Ovary (tissue), 9 donors: ENCODE data around the gene LGR6. TPM values are rescaled to one million over a fixed set of nuclear protein-coding genes. Genes with fewer than 3 reads are reported as not detected.

ENCODE experiments used
- DNase-seq, 5 donors: peaks; one replicate each; pipeline ENCODE4 v3.0.0-alpha.2; 2019 to 2020
- H3K27ac ChIP-seq, 2 donors: fragments of 200-600 bp; one replicate each; pipeline versions ENCODE4 v1.5.1 to v1.8.0; 2019 to 2022
- H3K27me3 ChIP-seq: fragments of 200-600 bp; one replicate; pipeline ENCODE4 v1.8.0; 2022
- H3K36me3 ChIP-seq: fragments of 200-600 bp; sonication (generic); one replicate; pipeline ENCODE4 v1.5.1; 2019
- H3K4me1 ChIP-seq: one replicate; pipeline ENCODE4 v1.8.1; 2013; ENCODE audit warnings: mild to moderate bottlenecking, moderate library complexity; ENCODE audit not compliant: insufficient read depth
- H3K4me3 ChIP-seq: fragments of 200-600 bp; sonication (generic); one replicate; pipeline ENCODE4 v1.5.1; 2017
- H3K9me3 ChIP-seq, 2 donors: fragments of 200-600 bp in 1 of 2; sonication (generic) in 1 of 2; one replicate each; pipeline versions ENCODE4 v1.5.1 to v1.8.1; 2013 to 2019; ENCODE audit warnings: mild to moderate bottlenecking in 1 of 2, moderate library complexity in 1 of 2
- EP300 ChIP-seq: sonication (generic); formaldehyde crosslinking; IDR thresholded peaks from one replicate; pipeline ENCODE4 v1.6.1; 2017; ENCODE audit warnings: antibody characterized with exemption
- POLR2A ChIP-seq: fragments of 450-650 bp; IDR thresholded peaks from one replicate; pipeline ENCODE4 v1.6.1; 2017; ENCODE audit warnings: antibody characterized with exemption, mild to moderate bottlenecking, moderate library complexity
- WGBS, 3 donors: extraction: QIAGEN DNeasy Blood & Tissue Kit in 1 of 3; methylation state at CpG; one replicate each; pipeline versions ENCODE4 v1.1.5 to v1.1.7; 2013 to 2017; 5-methylcytosine and 5-hydroxymethylcytosine counted together
- intact Hi-C, 4 donors: fragments of 100-400 bp; cut with DNase I; formaldehyde crosslinking; loops; one replicate each; pipeline versions ENCODE4 v1.11.0 to v1.15.1; 2022 to 2023
- polyA plus RNA-seq, 2 donors: library from polyadenylated mRNA; stranded (reverse); fragments of 200-250 nt in 1 of 2; fragments of 350-450 nt in 1 of 2; fragmentation: Illumina TruSeq in 1 of 2; extraction: RNeasy Lipid Tissue Mini Kit (QIAGEN cat#74804) in 1 of 2; gene quantifications; one replicate each; pipeline ENCODE4 v1.2.3, GENCODE V29; 2013 to 2014
- total RNA-seq, 7 donors: library from RNA; depleted of rRNA in 2 of 7; stranded (reverse); fragments of >200 nt in 2 of 7; fragmentation: NEBNext Ultra II Directional in 3 of 7; extraction: Animal tissue kit (Norgen Biotek cat#: 25700) in 3 of 7; gene quantifications; one replicate each; pipeline versions ENCODE4 v1.1.0 to v1.2.4, GENCODE V29; 2016 to 2023
- TF ChIP-seq, protein P1 (sequence below), 3 donors: fragments of 450-650 bp in 2 of 3; fragments of 200-600 bp in 1 of 3; IDR thresholded peaks; one replicate each; pipeline versions ENCODE4 v1.5.1 to v1.8.0; 2016 to 2022; ENCODE audit warnings: antibody characterized with exemption in 3 of 3, mild to moderate bottlenecking in 1 of 3
- donor health status: DM: no; HTN: no; CAD: no; lungs with moderate emphysema.
- donor health status: DM: no; HTN: no; CAD: no.
- donor health status: Bipolar disorder and iron deficiency.
- donor health status: DM: yes; HTN: yes; CAD: no.
- donor health status: DM: no; HTN: no; CAD: no.
- donor health status: DM: yes; HTN: yes; CAD: no.

Gene LGR6
- total and polyA plus RNA-seq, 9 donors: 0.24 to 12.4 (median 1.4) TPM

DNA sequence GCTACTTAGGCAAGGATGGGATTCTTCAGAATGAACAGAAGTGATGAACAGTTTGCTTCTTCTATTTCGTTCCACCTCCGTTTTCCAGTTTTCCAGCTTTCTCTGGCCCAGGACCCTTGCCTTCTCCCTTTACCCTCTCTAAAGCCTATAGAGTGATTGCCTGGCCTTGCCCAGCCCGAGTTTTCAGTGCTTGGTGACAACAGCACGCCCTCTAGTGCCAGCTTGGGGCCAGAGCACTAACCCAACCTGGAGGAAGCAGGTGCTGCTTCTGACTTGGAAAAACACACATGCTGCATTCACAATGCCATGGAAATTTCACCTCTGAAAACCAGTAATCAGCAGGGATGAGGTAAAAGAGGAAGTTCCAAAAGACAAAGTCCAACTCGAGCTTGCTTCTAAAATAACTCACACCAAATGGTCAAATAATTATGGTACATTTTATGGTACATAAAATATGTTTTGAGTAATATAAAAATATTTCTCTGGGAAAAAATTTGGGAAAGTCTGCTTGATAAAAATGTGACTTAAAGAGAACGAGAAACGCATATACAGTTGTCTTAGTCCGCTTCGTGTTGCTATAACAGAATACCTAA, 122.1 kb downstream of the LGR6 start:
- TF ChIP-seq, protein P1, sequence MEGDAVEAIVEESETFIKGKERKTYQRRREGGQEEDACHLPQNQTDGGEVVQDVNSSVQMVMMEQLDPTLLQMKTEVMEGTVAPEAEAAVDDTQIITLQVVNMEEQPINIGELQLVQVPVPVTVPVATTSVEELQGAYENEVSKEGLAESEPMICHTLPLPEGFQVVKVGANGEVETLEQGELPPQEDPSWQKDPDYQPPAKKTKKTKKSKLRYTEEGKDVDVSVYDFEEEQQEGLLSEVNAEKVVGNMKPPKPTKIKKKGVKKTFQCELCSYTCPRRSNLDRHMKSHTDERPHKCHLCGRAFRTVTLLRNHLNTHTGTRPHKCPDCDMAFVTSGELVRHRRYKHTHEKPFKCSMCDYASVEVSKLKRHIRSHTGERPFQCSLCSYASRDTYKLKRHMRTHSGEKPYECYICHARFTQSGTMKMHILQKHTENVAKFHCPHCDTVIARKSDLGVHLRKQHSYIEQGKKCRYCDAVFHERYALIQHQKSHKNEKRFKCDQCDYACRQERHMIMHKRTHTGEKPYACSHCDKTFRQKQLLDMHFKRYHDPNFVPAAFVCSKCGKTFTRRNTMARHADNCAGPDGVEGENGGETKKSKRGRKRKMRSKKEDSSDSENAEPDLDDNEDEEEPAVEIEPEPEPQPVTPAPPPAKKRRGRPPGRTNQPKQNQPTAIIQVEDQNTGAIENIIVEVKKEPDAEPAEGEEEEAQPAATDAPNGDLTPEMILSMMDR (IDR thresholded peaks at IDR 0.05): peak; percentile 28 to 63 (median 58)
- TF ChIP-seq EP300 (no peak), POLR2A (no peak)
- no peaks in the 10 kb centered on the region for H3K9me3 ChIP-seq
- H3K27me3 ChIP-seq: no peaks in the 10 kb centered on the region
- 16 to 19% (median 16%) methylated on average over 9 of the region's 9 CpGs for WGBS, 3 donors
- peak; percentile 51 to 81 (median 65) for DNase-seq
- H3K27ac ChIP-seq: no peak overlapping the region
- no peaks in the 10 kb centered on the region for H3K36me3 ChIP-seq
- no peak overlapping the region for H3K4me3 ChIP-seq
- intact Hi-C loops: loop anchor here in 3 of 4 donors (2.0 to 10.0 kb wide), 4 partner anchors 113 to 311 kb away; no protein-coding TSS in a partner anchor
- H3K4me1 ChIP-seq: no peaks in the 10 kb centered on the region

DNA sequence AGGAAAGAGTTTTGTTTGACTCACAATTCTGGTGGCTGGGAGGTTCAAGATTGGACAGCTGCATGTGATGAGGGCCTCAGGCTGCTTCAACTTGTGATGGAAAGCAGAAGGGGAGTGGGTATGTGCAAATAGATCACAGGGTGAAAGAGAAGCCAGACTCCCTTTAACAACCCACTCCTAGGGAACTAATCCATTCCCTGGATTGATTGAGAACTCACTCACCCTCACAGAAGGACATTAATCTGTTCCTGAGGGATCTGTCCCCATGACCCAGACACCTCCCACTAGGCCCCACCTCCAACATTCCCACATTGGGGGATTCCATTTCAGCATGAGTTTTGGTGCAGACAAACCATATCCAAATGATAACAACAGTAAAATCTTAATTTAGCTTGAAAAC, 122.6 kb downstream of the LGR6 start:
- Histone ChIP-seq H3K27me3 (no peaks in the 10 kb centered on the region), H3K36me3 (no peaks in the 10 kb centered on the region), H3K4me1 (no peaks in the 10 kb centered on the region), H3K27ac (no peak overlapping the region), H3K9me3 (no peaks in the 10 kb centered on the region), H3K4me3 (no peak overlapping the region)
- TF ChIP-seq EP300 (no peak), POLR2A (no peak)
- TF ChIP-seq, protein P1 (IDR thresholded peaks at IDR 0.05): no peak
- no peak for DNase-seq
- intact Hi-C loops: loop anchor here in 3 of 4 donors (2.0 to 10.0 kb wide), 4 partner anchors 114 to 311 kb away; no protein-coding TSS in a partner anchor

DNA sequence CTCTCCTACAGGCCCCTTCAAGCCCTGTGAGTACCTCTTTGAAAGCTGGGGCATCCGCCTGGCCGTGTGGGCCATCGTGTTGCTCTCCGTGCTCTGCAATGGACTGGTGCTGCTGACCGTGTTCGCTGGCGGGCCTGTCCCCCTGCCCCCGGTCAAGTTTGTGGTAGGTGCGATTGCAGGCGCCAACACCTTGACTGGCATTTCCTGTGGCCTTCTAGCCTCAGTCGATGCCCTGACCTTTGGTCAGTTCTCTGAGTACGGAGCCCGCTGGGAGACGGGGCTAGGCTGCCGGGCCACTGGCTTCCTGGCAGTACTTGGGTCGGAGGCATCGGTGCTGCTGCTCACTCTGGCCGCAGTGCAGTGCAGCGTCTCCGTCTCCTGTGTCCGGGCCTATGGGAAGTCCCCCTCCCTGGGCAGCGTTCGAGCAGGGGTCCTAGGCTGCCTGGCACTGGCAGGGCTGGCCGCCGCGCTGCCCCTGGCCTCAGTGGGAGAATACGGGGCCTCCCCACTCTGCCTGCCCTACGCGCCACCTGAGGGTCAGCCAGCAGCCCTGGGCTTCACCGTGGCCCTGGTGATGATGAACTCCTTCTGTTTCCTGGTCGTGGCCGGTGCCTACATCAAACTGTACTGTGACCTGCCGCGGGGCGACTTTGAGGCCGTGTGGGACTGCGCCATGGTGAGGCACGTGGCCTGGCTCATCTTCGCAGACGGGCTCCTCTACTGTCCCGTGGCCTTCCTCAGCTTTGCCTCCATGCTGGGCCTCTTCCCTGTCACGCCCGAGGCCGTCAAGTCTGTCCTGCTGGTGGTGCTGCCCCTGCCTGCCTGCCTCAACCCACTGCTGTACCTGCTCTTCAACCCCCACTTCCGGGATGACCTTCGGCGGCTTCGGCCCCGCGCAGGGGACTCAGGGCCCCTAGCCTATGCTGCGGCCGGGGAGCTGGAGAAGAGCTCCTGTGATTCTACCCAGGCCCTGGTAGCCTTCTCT, 124.6 kb downstream of the LGR6 start:
- TF ChIP-seq POLR2A (no peak), EP300 (no peak)
- TF ChIP-seq, protein P1 (IDR thresholded peaks at IDR 0.05): no peak
- Histone ChIP-seq H3K4me3 (no peak overlapping the region), H3K27me3 (no peaks in the 10 kb centered on the region), H3K4me1 (no peaks in the 10 kb centered on the region), H3K27ac (no peak overlapping the region), H3K9me3 (no peaks in the 10 kb centered on the region), H3K36me3 (no peaks in the 10 kb centered on the region)
- intact Hi-C loops: loop anchor here in 3 of 4 donors (2.0 to 10.0 kb wide), 4 partner anchors 116 to 313 kb away; no protein-coding TSS in a partner anchor
- WGBS, 3 donors: 87 to 91% (median 90%) methylated on average over 52 of the region's 52 CpGs
- DNase-seq: no peak

DNA sequence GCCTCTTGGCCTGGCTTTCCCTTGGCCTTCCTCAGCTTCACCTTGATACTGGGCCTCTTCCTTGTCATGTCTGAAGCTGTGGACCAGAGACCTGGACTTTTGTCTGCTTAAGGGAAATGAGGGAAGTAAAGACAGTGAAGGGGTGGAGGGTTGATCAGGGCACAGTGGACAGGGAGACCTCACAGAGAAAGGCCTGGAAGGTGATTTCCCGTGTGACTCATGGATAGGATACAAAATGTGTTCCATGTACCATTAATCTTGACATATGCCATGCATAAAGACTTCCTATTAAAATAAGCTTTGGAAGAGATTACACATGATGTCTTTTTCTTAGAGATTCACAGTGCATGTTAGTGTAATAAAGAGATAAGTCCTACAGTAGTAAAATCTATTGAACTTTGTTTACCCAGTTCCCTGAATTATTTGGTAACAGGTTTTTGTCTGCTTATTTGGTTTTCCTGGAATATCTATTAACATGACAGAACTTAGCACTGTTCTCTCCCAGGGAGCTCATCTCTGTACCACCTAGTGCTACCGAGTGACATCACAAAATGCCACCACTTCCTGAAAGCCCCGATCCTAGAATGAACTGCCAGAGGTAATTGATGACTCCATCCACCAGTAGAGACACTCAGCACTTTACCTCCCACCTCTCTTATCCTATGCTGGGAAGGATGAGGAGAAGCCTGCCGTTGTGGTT, 125.9 kb downstream of the LGR6 start:
- 64 to 69% (median 68%) methylated on average over 4 of the region's 4 CpGs for WGBS, 3 donors
- Histone ChIP-seq H3K36me3 (no peaks in the 10 kb centered on the region), H3K9me3 (no peaks in the 10 kb centered on the region), H3K4me3 (no peak overlapping the region), H3K4me1 (no peaks in the 10 kb centered on the region), H3K27ac (no peak overlapping the region), H3K27me3 (no peaks in the 10 kb centered on the region)
- no peak for DNase-seq
- intact Hi-C loops: loop anchor here in 3 of 4 donors (5.0 to 10.0 kb wide), 3 partner anchors 117 to 315 kb away; no protein-coding TSS in a partner anchor
- TF ChIP-seq EP300 (no peak), POLR2A (no peak)
- TF ChIP-seq, protein P1 (IDR thresholded peaks at IDR 0.05): no peak
